ENCODE measurements around the gene ZRSR2.

Gene ZRSR2

GRCh38 chrX:15870310-15870709 lies 80.0 kb downstream of the ZRSR2 start:
- Histone ChIP-seq H3K27me3 (ENCODE audit: control insufficient read depth, insufficient read depth, low read length) (no peaks in the 10 kb centered on the region), H3K4me1 (ENCODE audit: control insufficient read depth, insufficient read depth, low read length) (peaks cover 20% of the 10 kb centered on the region), H3K27ac (ENCODE audit: low read depth, low read length) (no peak overlapping the region), H3K9me3 (ENCODE audit: control insufficient read depth, insufficient read depth, low read length) (no peaks in the 10 kb centered on the region), H3K36me3 (ENCODE audit: control insufficient read depth, insufficient read depth, low read length) (no peaks in the 10 kb centered on the region), H3K9ac (ENCODE audit: low read depth, low read length) (no peak overlapping the region), H3K4me3 (ENCODE audit: low read depth, low read length) (no peak overlapping the region)
